ENCODE measurements around the gene INHBB.
"Not testable (repeated sequence)": the region's sequence is repeated elsewhere in the genome, so short reads cannot be mapped to it uniquely, and the experiment has no call there.

INHBB gene

DNA sequence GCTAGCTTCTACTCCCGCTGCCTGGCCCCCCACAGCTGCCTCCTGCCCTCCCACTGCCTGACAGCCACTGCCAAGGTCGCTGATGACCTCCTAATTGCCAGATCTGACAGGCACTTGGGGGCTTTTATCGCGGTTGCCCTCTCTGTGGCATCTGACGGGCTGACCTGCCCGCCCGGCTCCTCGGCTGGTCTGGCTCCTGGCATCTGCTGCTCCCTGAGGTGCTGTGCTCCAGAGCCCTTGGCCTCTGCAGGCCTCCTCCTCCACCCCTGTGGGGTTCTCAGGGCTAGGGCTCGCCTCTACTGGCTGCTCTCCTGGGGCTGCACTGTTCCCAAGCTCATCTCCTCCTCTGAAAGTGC, 43.1 kb downstream of the INHBB start:
- TF ChIP-seq Cebpa-rat (IDR thresholded peaks at IDR 0.05) = no peak

DNA sequence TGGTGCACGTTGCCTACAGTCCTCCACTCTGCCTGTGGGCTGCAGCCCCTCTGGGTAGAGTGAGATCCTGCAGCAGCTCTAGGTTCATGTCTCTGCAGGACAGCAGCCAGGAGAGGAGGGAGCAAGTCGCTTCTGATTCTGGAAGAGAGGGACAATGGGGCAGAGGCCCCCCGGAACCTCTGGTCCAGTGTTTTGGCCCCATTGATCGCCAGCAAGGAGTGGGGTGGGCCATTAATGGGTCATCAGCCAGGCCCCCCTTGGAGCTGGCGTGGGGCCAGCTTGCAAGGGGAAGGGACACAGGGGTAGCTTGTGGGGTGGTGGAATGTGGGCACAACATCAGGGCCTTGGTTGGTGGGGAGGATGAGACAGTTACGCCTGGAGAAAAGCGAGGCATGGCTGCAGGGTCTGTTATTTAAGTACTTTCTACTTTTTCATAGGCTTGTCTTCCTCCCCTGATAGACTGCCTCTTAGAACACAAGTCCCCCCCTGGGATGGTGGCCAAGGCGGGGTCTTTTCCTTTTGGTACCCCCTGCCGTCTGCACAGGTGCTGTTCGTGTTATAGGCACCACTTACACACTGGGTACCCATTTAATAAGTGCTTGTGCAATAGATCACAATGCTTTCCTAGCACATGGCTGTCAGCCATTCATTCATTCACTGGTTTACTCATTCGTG, 44.6 kb downstream of the INHBB start:
- Histone ChIP-seq H3K4me3 (no peak overlapping the region), H3K9ac (no peak overlapping the region), H3K36me3 (no peaks in the 10 kb centered on the region), H3K4me1 (peaks cover 0 to 6% (median 0%) of the 10 kb centered on the region in 10 experiments; a peak in 1 of 20 replicates), H4K20me1 (no peaks in the 10 kb centered on the region), H3K27me3 (no peaks in the 10 kb centered on the region), H3K27ac (no peak overlapping the region), H3K9me3 (replicated peaks in 1 of 11) (peaks cover 0 to 5% (median 0%) of the 10 kb centered on the region in 11 experiments; a peak in 1 of 22 replicates), H3K4me2 (no peak overlapping the region)
- TF ChIP-seq Cebpa-rat (IDR thresholded peaks at IDR 0.05) = no peak

More for the DNA sequence above, 43.1 kb downstream of the INHBB start:
- H3K9me3 ChIP-seq (replicated peaks in 1 of 11) = peaks cover 0 to 5% (median 0%) of the 10 kb centered on the region in 11 experiments; a peak in 1 of 22 replicates
- H3K9ac ChIP-seq = no peak overlapping the region
- H3K4me1 ChIP-seq = peaks cover 0 to 6% (median 0%) of the 10 kb centered on the region in 10 experiments; a peak in 1 of 20 replicates
- no peak overlapping the region for H3K4me3 ChIP-seq
- H4K20me1 ChIP-seq = no peaks in the 10 kb centered on the region
- H3K36me3 ChIP-seq = no peaks in the 10 kb centered on the region
- no peak overlapping the region for H3K27ac ChIP-seq
- no peaks in the 10 kb centered on the region for H3K27me3 ChIP-seq
- H3K4me2 ChIP-seq = no peak overlapping the region

DNA sequence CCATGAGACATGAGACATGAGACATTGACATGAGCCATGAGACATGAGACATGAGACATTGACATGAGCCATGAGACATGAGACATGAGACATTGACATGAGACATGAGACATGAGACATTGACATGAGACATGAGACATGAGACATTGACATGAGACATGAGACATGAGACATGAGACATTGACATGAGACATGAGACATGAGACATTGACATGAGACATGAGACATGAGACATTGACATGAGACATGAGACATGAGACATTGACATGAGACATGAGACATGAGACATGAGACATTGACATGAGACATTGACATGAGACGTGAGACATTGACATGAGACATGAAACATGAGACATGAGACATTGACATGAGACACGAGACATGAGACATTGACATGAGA, 45.4 kb downstream of the INHBB start:
- H3K27ac ChIP-seq = not testable (repeated sequence)

DNA sequence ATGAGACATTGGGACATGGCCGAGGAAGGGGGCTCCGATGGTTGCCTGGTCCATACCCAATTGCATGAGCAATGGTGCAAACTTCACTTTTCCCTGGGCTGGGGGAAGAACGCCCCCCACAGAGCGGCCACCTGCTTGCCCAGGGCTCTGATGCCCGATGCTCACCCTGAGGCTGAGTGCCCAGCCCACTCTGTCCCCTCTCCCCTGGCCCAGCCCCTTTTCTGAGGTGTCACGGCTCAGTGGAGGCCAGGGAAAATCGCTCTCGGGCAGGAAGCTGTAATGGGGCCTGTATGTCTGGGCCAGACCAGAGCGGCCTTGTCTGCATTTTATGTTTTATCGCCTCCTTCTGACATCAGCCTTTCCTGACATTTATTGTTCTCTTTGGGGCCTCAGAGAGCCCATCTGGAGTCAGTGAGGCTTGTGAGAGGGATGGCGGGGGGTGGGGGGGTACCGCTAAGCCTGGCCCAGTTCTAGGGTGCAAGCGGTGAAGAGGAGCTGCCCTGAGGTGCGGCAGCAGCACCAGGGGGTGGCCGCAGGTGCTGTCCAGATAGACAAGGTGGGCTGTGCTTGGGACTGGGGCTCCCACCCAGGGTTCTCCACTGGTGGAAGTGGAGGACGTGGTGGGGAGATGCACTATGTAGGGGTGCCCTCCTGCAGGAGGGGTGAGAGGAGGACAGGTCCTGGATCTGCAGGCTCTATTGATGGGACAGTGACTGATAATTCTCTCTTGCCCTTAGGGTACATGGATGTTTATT, 46.2 kb downstream of the INHBB start:
- Histone ChIP-seq H3K27ac (no peak overlapping the region), H3K9ac (no peak overlapping the region), H3K4me2 (no peak overlapping the region), H3K27me3 (no peaks in the 10 kb centered on the region), H3K36me3 (no peaks in the 10 kb centered on the region), H3K4me3 (no peak overlapping the region), H3K9me3 (replicated peaks in 1 of 11) (peaks cover 0 to 5% (median 0%) of the 10 kb centered on the region in 11 experiments; a peak in 1 of 22 replicates), H4K20me1 (no peaks in the 10 kb centered on the region), H3K4me1 (peaks cover 0 to 6% (median 0%) of the 10 kb centered on the region in 10 experiments; a peak in 1 of 20 replicates)
- TF ChIP-seq Cebpa-rat (IDR thresholded peaks at IDR 0.05) = no peak

More for the DNA sequence above, 45.4 kb downstream of the INHBB start:
- H3K9me3 ChIP-seq (replicated peaks in 1 of 11); H3K4me1 ChIP-seq; H3K9ac ChIP-seq; H4K20me1 ChIP-seq; H3K4me3 ChIP-seq; H3K27me3 ChIP-seq; H3K4me2 ChIP-seq; H3K36me3 ChIP-seq: not testable (repeated sequence)

DNA sequence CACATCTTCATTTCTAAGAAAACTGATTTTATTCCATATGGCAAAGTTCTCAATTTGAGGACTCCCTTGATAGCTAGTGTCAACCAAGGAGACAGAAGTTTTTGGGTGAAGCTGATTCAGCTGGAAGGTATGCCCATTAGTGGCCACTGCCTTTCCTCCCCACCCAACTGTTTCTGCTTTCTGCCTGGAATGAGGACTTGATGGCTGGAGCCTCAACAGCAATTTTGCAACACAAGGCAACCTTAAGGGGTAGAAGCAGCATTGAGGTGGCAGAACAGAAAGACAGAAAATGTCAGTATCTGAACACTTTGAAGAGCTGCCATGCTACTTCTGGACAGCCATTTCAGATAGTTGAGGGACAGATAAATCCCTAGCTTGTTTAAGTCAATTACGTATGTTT, 47.0 kb downstream of the INHBB start:
- no peak overlapping the region for H3K4me2 ChIP-seq
- H4K20me1 ChIP-seq = no peaks in the 10 kb centered on the region
- no peak overlapping the region for H3K9ac ChIP-seq
- no peak overlapping the region for H3K4me3 ChIP-seq
- H3K36me3 ChIP-seq = no peaks in the 10 kb centered on the region
- TF ChIP-seq Cebpa-rat (IDR thresholded peaks at IDR 0.05) = no peak
- peaks cover 0 to 6% (median 0%) of the 10 kb centered on the region in 10 experiments; a peak in 1 of 20 replicates for H3K4me1 ChIP-seq
- H3K9me3 ChIP-seq (replicated peaks in 1 of 11) = peaks cover 0 to 5% (median 0%) of the 10 kb centered on the region in 11 experiments; a peak in 1 of 22 replicates
- H3K27ac ChIP-seq = no peak overlapping the region
- H3K27me3 ChIP-seq = no peaks in the 10 kb centered on the region

DNA sequence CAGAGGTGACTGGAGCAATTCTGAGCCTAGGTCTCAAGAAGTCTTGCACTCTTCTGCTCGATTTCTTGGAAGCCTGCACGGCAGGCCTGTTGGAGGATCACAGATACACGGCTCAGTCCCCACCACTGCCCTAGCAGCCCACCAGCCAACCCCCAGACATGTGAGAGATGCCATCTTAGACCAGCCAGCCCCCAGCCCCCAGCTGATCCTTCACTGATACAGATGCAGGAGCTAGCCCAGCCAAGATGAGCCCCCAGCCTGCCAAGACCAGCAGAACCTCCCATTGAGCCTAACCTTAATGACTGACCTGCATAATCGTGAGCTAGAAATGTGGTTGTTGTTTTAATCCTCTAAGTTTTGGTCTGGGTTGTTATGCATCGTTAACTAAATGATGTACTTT, 47.5 kb downstream of the INHBB start:
- no peaks in the 10 kb centered on the region for H3K27me3 ChIP-seq
- no peak for TF ChIP-seq Cebpa-rat (IDR thresholded peaks at IDR 0.05)

DNA sequence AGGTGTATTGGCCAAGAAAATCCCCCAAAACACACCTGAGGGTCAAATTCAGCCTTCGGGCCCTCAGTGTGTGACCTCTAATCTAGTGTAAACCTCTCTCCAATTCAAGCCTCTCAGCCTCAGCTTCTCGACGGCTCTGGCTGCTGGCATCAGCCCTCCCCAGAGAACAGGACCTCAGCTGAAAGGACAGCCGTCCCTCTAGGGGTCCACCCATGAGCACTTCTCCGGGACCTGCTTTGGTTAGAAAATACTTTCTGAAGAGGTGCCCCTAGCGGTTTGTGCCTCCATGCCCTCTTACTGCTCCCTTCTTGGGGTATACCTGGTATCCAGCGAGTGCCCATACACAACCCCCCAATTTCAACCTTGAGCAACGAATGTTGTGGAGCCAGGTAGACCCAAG, 48.8 kb downstream of the INHBB start:
- Histone ChIP-seq H3K9ac (no peak overlapping the region), H3K4me3 (no peak overlapping the region), H3K27ac (no peak overlapping the region), H3K9me3 (replicated peaks in 1 of 11) (peaks cover 0 to 5% (median 0%) of the 10 kb centered on the region in 11 experiments; a peak in 1 of 22 replicates), H3K36me3 (no peaks in the 10 kb centered on the region), H4K20me1 (no peaks in the 10 kb centered on the region), H3K4me1 (peaks cover 0 to 6% (median 0%) of the 10 kb centered on the region in 10 experiments; a peak in 1 of 20 replicates), H3K27me3 (no peaks in the 10 kb centered on the region), H3K4me2 (no peak overlapping the region)
- no peak for TF ChIP-seq Cebpa-rat (IDR thresholded peaks at IDR 0.05)

More for the DNA sequence above, 47.5 kb downstream of the INHBB start:
- no peaks in the 10 kb centered on the region for H3K36me3 ChIP-seq
- H3K4me1 ChIP-seq = peaks cover 0 to 6% (median 0%) of the 10 kb centered on the region in 10 experiments; a peak in 1 of 20 replicates
- no peak overlapping the region for H3K27ac ChIP-seq
- no peak overlapping the region for H3K4me2 ChIP-seq
- H4K20me1 ChIP-seq = no peaks in the 10 kb centered on the region
- peaks cover 0 to 5% (median 0%) of the 10 kb centered on the region in 11 experiments; a peak in 1 of 22 replicates for H3K9me3 ChIP-seq (replicated peaks in 1 of 11)
- H3K9ac ChIP-seq = no peak overlapping the region
- H3K4me3 ChIP-seq = no peak overlapping the region

DNA sequence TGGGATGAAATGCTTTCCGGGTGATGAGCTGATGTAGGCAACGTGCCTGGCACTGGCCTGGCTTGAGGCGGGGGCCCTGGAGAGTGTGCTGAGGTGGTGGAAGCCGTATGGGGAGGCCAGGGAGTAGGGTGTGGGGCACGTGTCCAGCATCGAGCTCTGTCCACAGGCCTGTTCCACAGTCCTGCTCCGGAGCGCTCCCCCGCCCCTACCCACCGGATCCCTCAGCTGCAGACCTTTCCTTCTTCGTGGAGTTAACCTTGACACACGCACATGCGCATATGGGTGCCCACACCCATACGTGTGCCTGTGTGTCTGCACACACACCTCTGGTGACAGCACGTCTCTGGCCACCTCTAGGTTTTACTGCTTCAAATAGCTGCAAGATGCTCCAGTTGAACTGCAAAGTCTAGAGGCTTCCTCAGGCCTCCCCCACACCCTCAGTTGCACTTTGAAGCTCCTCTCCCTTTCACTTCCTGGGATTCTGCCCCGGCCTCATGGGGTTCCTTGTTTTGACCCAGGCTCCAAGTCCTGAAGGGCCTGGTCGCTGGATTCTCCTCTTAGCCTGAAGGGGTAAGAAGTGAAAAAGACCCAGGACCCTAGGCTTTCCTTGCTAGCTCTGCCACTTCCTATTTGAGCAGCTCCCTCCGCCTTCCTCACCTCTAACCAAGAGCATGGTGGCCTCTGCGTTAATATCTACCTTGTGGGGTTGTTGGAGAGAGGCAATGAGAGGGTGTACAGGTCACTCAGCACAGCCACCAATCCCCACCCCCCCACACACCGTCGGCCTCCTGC, 49.5 kb downstream of the INHBB start:
- H3K27ac ChIP-seq = no peak overlapping the region
- H4K20me1 ChIP-seq = no peaks in the 10 kb centered on the region
- TF ChIP-seq Cebpa-rat (IDR thresholded peaks at IDR 0.05) = no peak
- H3K9me3 ChIP-seq (replicated peaks in 1 of 11) = peaks cover 0 to 5% (median 0%) of the 10 kb centered on the region in 11 experiments; a peak in 1 of 22 replicates
- no peak overlapping the region for H3K4me2 ChIP-seq
- H3K27me3 ChIP-seq = no peaks in the 10 kb centered on the region
- H3K4me1 ChIP-seq = peaks cover 0 to 6% (median 0%) of the 10 kb centered on the region in 10 experiments; a peak in 2 of 20 replicates
- no peaks in the 10 kb centered on the region for H3K36me3 ChIP-seq
- no peak overlapping the region for H3K9ac ChIP-seq
- H3K4me3 ChIP-seq = no peak overlapping the region
